HepG2 (cell line): ENCODE measurements around the gene CASP1. TPM values are rescaled to one million over a fixed set of nuclear protein-coding genes. Genes with fewer than 3 reads are reported as not detected.

Experiments used
- ADNP ChIP-seq: sonication (generic); formaldehyde crosslinking; IDR thresholded peaks from 2 replicates; pipeline ENCODE4 v1.4.0; 2020; ENCODE audit warnings: missing genetic modification reagents
- ATAD3A ChIP-seq: sonication (generic); formaldehyde crosslinking; IDR thresholded peaks from 2 replicates; pipeline ENCODE4 v1.4.0; 2020; ENCODE audit warnings: missing genetic modification reagents
- CBX5 ChIP-seq: sonication (generic); formaldehyde crosslinking; IDR thresholded peaks from 2 replicates; pipeline ENCODE4 v1.4.0; 2020; ENCODE audit warnings: missing genetic modification reagents, borderline replicate concordance
- GABPB1 ChIP-seq: IDR thresholded peaks from 2 replicates; pipeline ENCODE4 v1.6.1; 2016; ENCODE audit warnings: mild to moderate bottlenecking, missing genetic modification reagents, moderate library complexity, missing compliant biosample characterization
- HHEX ChIP-seq: IDR thresholded peaks from 2 replicates; pipeline ENCODE4 v1.6.1; 2016; ENCODE audit warnings: control low read depth
- KLF15 ChIP-seq: sonication (generic); formaldehyde crosslinking; IDR thresholded peaks from 2 replicates; pipeline ENCODE4 v1.8.1; 2023; ENCODE audit warnings: borderline replicate concordance, mild to moderate bottlenecking, inconsistent platforms, missing genetic modification reagents, mixed read lengths
- MTA1 ChIP-seq: sonication (generic); formaldehyde crosslinking; IDR thresholded peaks from 2 replicates; pipeline ENCODE4 v1.4.0; 2020; ENCODE audit warnings: missing genetic modification reagents, mild to moderate bottlenecking, borderline replicate concordance
- NR1H2 ChIP-seq: sonication (generic); formaldehyde crosslinking; IDR thresholded peaks from 2 replicates; pipeline ENCODE4 v1.8.1; 2022; ENCODE audit warnings: low read depth, missing genetic modification reagents, borderline replicate concordance
- RARA ChIP-seq: IDR thresholded peaks from 2 replicates; pipeline ENCODE4 v1.6.1; 2016; ENCODE audit warnings: missing genetic modification reagents, missing compliant biosample characterization
- RXRB ChIP-seq: IDR thresholded peaks from 2 replicates; pipeline ENCODE4 v1.6.1; 2016; ENCODE audit warnings: borderline replicate concordance, missing genetic modification reagents, missing compliant biosample characterization
- TAF15 ChIP-seq: fragments of 200-400 bp; formaldehyde crosslinking; IDR thresholded peaks from one replicate; pipeline ENCODE4 v1.6.1; 2018; ENCODE audit warnings: mild to moderate bottlenecking, low read depth, low read length; ENCODE audit not compliant: poor library complexity, severe bottlenecking
- TEAD3 ChIP-seq: optimal IDR thresholded peaks from 2 replicates; pipeline ENCODE3; 2016; ENCODE audit warnings: borderline replicate concordance
- ZNF230 ChIP-seq: sonication (generic); formaldehyde crosslinking; IDR thresholded peaks from 2 replicates; pipeline ENCODE4 v1.4.0; 2020; ENCODE audit warnings: mild to moderate bottlenecking, missing genetic modification reagents
- ZNF501 ChIP-seq: sonication (generic); formaldehyde crosslinking; IDR thresholded peaks from 2 replicates; pipeline ENCODE4 v1.5.1; 2020; ENCODE audit warnings: mild to moderate bottlenecking, moderate library complexity, missing genetic modification reagents
- ZNF878 ChIP-seq: sonication (generic); formaldehyde crosslinking; IDR thresholded peaks from 2 replicates; pipeline ENCODE4 v1.8.1; 2023; ENCODE audit warnings: mild to moderate bottlenecking, missing genetic modification reagents, moderate library complexity
- polyA plus RNA-seq, 8 experiments: library from polyadenylated mRNA; depleted of rRNA in 3 of 8; stranded (reverse) in 7 of 8; unstranded in 1 of 8; fragments of >200 nt; fragmentation: Illumina TruSeq in 4 of 8; extraction: Trizol in 4 of 8; gene quantifications; 2 replicates each; pipeline versions ENCODE4 v1.2.1 to v1.2.3, GENCODE V29; 2011 to 2016; ENCODE audit warnings: low read depth in 4 of 8, missing spikeins in 1 of 8, mixed read lengths in 1 of 8; ENCODE audit not compliant: insufficient read depth in 1 of 8
- total RNA-seq, 5 experiments: library from RNA; depleted of rRNA; stranded (reverse); fragments of >200 nt; fragmentation: Illumina TruSeq; extraction: Trizol; gene quantifications; 2 replicates each; pipeline ENCODE4 v1.2.3, GENCODE V29; 2016; ENCODE audit warnings: low read depth in 1 of 5
- TF ChIP-seq, protein P1 (sequence below), 2 experiments: sonication (generic) in 1 of 2; formaldehyde crosslinking in 1 of 2; IDR thresholded peaks; 2 replicates each; pipeline versions ENCODE4 v1.4.0 to v1.6.1; 2016 to 2020; ENCODE audit warnings: borderline replicate concordance in 1 of 2, low read depth in 1 of 2, mild to moderate bottlenecking in 1 of 2, missing genetic modification reagents in 1 of 2
- TF ChIP-seq, protein P2 (sequence below): sonication (generic); formaldehyde crosslinking; IDR thresholded peaks from 2 replicates; pipeline ENCODE4 v1.9.0; 2021; ENCODE audit warnings: missing genetic modification reagents, borderline replicate concordance
- TF ChIP-seq, protein P3 (sequence below): sonication (generic); formaldehyde crosslinking; IDR thresholded peaks from 2 replicates; pipeline ENCODE4 v1.5.1; 2020; ENCODE audit warnings: mild to moderate bottlenecking, moderate library complexity, missing genetic modification reagents

The CASP1 gene
- total and polyA plus RNA-seq, 2 of the 13 experiments (the other 11 are each of a cell fraction or from before 2014, with no cell fraction given) = 0.34 to 5.2 TPM

DNA sequence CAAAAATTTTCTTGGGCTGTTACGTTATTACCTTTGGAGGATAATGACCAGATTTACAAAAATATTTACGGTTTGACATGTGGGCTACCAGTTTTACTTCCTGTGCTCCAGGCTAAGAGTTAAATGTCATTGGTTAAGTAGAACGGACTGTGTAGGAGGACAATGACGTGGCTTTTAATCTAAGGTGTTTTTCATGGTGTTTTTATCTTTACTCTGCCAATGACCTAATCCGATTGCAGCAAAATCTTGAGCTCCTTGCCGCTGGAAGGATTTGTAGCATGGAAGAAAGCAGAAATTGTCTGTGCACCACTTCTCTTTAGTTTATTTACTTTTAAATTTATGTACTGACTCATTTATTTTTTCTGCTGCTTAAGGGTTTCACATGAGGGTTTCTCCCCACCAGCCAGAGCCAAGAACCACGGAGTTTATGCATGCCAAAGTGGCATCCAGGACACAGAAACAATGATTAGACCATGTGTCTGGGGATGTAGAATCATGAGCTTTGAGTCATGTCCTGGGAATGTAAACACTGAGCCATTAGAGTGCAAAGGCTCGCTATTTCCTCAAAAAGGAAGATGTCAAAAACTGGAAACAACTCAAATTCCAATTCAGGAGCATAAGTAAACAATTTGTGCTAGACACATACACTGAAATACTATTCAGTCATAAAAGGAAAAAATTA lies 12.1 kb upstream of the CASP1 start (continued):
- no peak for TF ChIP-seq MTA1 (CRISPR knock-in tag)
- 0 out of 2 replicates have a peak, but pooled peaks have one; percentile 29 for TF ChIP-seq ZNF501
- peak; percentile 54; the same call in 1 of the 2 replicates for TF ChIP-seq ZNF878 (CRISPR knock-in tag)
- TF ChIP-seq RXRB (CRISPR knock-in tag) = peak; percentile 91
- no peak for TF ChIP-seq ATAD3A
- TF ChIP-seq TEAD3 (CRISPR knock-in tag) = peak; percentile 100
- TF ChIP-seq CBX5 = no peak
- TF ChIP-seq GABPB1 (CRISPR knock-in tag) = peak; percentile 20; the same call in 1 of the 2 replicates
- TF ChIP-seq RARA (CRISPR knock-in tag) = peak; percentile 81
- peak; percentile 47; the same call in 1 of the 2 replicates for TF ChIP-seq HHEX (CRISPR knock-in tag)
- TF ChIP-seq, protein P1, sequence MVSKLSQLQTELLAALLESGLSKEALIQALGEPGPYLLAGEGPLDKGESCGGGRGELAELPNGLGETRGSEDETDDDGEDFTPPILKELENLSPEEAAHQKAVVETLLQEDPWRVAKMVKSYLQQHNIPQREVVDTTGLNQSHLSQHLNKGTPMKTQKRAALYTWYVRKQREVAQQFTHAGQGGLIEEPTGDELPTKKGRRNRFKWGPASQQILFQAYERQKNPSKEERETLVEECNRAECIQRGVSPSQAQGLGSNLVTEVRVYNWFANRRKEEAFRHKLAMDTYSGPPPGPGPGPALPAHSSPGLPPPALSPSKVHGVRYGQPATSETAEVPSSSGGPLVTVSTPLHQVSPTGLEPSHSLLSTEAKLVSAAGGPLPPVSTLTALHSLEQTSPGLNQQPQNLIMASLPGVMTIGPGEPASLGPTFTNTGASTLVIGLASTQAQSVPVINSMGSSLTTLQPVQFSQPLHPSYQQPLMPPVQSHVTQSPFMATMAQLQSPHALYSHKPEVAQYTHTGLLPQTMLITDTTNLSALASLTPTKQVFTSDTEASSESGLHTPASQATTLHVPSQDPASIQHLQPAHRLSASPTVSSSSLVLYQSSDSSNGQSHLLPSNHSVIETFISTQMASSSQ (IDR thresholded peaks at IDR 0.05; ENCODE audit: low read depth) = peak; percentile 26; the same call in 1 of the 2 replicates
- TF ChIP-seq, protein P1 (CRISPR knock-in tag; IDR thresholded peaks at IDR 0.05; ENCODE audit: borderline replicate concordance) = peak; percentile 31; the same call in 1 of the 2 replicates
- TF ChIP-seq KLF15 (CRISPR knock-in tag) = no peak
- TF ChIP-seq, protein P2, sequence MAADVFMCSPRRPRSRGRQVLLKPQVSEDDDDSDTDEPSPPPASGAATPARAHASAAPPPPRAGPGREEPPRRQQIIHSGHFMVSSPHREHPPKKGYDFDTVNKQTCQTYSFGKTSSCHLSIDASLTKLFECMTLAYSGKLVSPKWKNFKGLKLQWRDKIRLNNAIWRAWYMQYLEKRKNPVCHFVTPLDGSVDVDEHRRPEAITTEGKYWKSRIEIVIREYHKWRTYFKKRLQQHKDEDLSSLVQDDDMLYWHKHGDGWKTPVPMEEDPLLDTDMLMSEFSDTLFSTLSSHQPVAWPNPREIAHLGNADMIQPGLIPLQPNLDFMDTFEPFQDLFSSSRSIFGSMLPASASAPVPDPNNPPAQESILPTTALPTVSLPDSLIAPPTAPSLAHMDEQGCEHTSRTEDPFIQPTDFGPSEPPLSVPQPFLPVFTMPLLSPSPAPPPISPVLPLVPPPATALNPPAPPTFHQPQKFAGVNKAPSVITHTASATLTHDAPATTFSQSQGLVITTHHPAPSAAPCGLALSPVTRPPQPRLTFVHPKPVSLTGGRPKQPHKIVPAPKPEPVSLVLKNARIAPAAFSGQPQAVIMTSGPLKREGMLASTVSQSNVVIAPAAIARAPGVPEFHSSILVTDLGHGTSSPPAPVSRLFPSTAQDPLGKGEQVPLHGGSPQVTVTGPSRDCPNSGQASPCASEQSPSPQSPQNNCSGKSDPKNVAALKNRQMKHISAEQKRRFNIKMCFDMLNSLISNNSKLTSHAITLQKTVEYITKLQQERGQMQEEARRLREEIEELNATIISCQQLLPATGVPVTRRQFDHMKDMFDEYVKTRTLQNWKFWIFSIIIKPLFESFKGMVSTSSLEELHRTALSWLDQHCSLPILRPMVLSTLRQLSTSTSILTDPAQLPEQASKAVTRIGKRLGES (CRISPR knock-in tag) = peak; percentile 59; the same call in 1 of the 2 replicates
- no peak for TF ChIP-seq NR1H2
- no peak for TF ChIP-seq TAF15
- TF ChIP-seq, protein P3, sequence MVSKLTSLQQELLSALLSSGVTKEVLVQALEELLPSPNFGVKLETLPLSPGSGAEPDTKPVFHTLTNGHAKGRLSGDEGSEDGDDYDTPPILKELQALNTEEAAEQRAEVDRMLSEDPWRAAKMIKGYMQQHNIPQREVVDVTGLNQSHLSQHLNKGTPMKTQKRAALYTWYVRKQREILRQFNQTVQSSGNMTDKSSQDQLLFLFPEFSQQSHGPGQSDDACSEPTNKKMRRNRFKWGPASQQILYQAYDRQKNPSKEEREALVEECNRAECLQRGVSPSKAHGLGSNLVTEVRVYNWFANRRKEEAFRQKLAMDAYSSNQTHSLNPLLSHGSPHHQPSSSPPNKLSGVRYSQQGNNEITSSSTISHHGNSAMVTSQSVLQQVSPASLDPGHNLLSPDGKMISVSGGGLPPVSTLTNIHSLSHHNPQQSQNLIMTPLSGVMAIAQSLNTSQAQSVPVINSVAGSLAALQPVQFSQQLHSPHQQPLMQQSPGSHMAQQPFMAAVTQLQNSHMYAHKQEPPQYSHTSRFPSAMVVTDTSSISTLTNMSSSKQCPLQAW (CRISPR knock-in tag) = peak; percentile 86
- TF ChIP-seq ADNP (CRISPR knock-in tag) = peak; percentile 9; the same call in 1 of the 2 replicates
- TF ChIP-seq ZNF230 (CRISPR knock-in tag) = no peak
